HepG2 (cell line): Measurements from ENCODE around the gene CHCHD6. TPM values are rescaled to one million over a fixed set of nuclear protein-coding genes. Genes with fewer than 3 reads are reported as not detected.
A peak's percentile ranks its signal among the peaks of the same experiment; 100 is the strongest.

Experiments
- FOXA1 ChIP-seq, 2 experiments: fragments of 450-650 bp in 1 of 2; sonication (generic) in 1 of 2; formaldehyde crosslinking in 1 of 2; IDR thresholded peaks; 2 replicates each; pipeline versions ENCODE4 v1.4.0 to v1.6.1; 2016 to 2020; ENCODE audit warnings: missing genetic modification reagents in 1 of 2
- ISL2 ChIP-seq: sonication (generic); formaldehyde crosslinking; IDR thresholded peaks from 2 replicates; pipeline ENCODE4 v1.5.0; 2020; ENCODE audit warnings: missing genetic modification reagents
- NR2F1 ChIP-seq, 2 experiments: fragments of 450-650 bp in 1 of 2; formaldehyde crosslinking in 1 of 2; IDR thresholded peaks; 2 replicates each; pipeline versions ENCODE4 v1.5.0 to v1.6.1; 2016 to 2020; ENCODE audit warnings: mild to moderate bottlenecking in 1 of 2, missing compliant biosample characterization in 1 of 2, missing genetic modification reagents in 1 of 2, moderate library complexity in 1 of 2
- TBP ChIP-seq: sonication (generic); formaldehyde crosslinking; IDR thresholded peaks from 2 replicates; pipeline ENCODE4 v1.5.0; 2020; ENCODE audit warnings: missing genetic modification reagents
- TEAD3 ChIP-seq: optimal IDR thresholded peaks from 2 replicates; pipeline ENCODE3; 2016; ENCODE audit warnings: borderline replicate concordance
- ZNF589 ChIP-seq: sonication (generic); formaldehyde crosslinking; conservative IDR thresholded peaks from 2 replicates; pipeline ENCODE4 v1.8.0; 2022; ENCODE audit warnings: mild to moderate bottlenecking, moderate library complexity, missing genetic modification reagents
- ZNF644 ChIP-seq: IDR thresholded peaks from 2 replicates; pipeline ENCODE4 v1.6.1; 2016; ENCODE audit warnings: low read depth
- polyA plus RNA-seq, 8 experiments: library from polyadenylated mRNA; depleted of rRNA in 3 of 8; stranded (reverse) in 7 of 8; unstranded in 1 of 8; fragments of >200 nt; fragmentation: Illumina TruSeq in 4 of 8; extraction: Trizol in 4 of 8; gene quantifications; 2 replicates each; pipeline versions ENCODE4 v1.2.1 to v1.2.3, GENCODE V29; 2011 to 2016; ENCODE audit warnings: low read depth in 4 of 8, missing spikeins in 1 of 8, mixed read lengths in 1 of 8; ENCODE audit not compliant: insufficient read depth in 1 of 8
- total RNA-seq, 5 experiments: library from RNA; depleted of rRNA; stranded (reverse); fragments of >200 nt; fragmentation: Illumina TruSeq; extraction: Trizol; gene quantifications; 2 replicates each; pipeline ENCODE4 v1.2.3, GENCODE V29; 2016; ENCODE audit warnings: low read depth in 1 of 5
- TF ChIP-seq, protein P1 (sequence below): IDR thresholded peaks from 2 replicates; pipeline ENCODE4 v1.6.1; 2016; ENCODE audit warnings: low read depth, control low read depth
- TF ChIP-seq, protein P2 (sequence below): sonication (generic); formaldehyde crosslinking; IDR thresholded peaks from 2 replicates; pipeline ENCODE4 v1.4.0; 2020; ENCODE audit warnings: missing genetic modification reagents
- TF ChIP-seq, protein P3 (sequence below): sonication (generic); formaldehyde crosslinking; IDR thresholded peaks from 2 replicates; pipeline ENCODE4 v1.5.0; 2020; ENCODE audit warnings: mild to moderate bottlenecking, missing genetic modification reagents, moderate library complexity

Gene CHCHD6
- total and polyA plus RNA-seq, 2 of the 13 experiments (the other 11 are each of a cell fraction or from before 2014, with no cell fraction given), result 20.3 to 20.8 TPM

DNA sequence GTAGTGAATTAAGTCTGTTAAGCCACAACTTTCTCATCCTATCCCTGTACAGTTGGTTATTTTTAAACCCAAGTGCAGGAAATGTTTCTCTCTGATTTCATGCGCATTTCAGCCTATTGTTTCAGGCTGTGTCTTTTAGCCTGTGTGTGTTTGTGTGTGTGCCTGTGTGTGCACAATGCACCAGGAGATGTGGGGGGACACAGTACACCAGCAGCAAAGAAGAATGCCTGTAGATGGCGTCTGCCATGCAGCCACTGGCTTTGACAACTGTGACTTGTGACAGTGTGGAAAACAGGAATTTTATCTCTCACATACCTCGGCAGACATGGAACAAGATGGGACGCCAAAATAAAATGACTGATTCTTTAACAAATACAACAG lies 235.3 kb downstream of the CHCHD6 start (continued):
- no peak for TF ChIP-seq ISL2 (CRISPR knock-in tag)
- TF ChIP-seq ZNF644 (CRISPR knock-in tag), result no peak
- no peak for TF ChIP-seq ZNF589 (CRISPR knock-in tag)
- TF ChIP-seq, protein P1, sequence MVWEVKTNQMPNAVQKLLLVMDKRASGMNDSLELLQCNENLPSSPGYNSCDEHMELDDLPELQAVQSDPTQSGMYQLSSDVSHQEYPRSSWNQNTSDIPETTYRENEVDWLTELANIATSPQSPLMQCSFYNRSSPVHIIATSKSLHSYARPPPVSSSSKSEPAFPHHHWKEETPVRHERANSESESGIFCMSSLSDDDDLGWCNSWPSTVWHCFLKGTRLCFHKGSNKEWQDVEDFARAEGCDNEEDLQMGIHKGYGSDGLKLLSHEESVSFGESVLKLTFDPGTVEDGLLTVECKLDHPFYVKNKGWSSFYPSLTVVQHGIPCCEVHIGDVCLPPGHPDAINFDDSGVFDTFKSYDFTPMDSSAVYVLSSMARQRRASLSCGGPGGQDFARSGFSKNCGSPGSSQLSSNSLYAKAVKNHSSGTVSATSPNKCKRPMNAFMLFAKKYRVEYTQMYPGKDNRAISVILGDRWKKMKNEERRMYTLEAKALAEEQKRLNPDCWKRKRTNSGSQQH (CRISPR knock-in tag), result no peak
- no peak for TF ChIP-seq TEAD3 (CRISPR knock-in tag)
- TF ChIP-seq TBP (CRISPR knock-in tag), result no peak
- no peak for TF ChIP-seq FOXA1 (IDR thresholded peaks at IDR 0.05)
- no peak for TF ChIP-seq FOXA1 (CRISPR knock-in tag; IDR thresholded peaks at IDR 0.05)
- TF ChIP-seq, protein P2, sequence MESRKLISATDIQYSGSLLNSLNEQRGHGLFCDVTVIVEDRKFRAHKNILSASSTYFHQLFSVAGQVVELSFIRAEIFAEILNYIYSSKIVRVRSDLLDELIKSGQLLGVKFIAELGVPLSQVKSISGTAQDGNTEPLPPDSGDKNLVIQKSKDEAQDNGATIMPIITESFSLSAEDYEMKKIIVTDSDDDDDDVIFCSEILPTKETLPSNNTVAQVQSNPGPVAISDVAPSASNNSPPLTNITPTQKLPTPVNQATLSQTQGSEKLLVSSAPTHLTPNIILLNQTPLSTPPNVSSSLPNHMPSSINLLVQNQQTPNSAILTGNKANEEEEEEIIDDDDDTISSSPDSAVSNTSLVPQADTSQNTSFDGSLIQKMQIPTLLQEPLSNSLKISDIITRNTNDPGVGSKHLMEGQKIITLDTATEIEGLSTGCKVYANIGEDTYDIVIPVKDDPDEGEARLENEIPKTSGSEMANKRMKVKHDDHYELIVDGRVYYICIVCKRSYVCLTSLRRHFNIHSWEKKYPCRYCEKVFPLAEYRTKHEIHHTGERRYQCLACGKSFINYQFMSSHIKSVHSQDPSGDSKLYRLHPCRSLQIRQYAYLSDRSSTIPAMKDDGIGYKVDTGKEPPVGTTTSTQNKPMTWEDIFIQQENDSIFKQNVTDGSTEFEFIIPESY (CRISPR knock-in tag), result no peak
- no peak for TF ChIP-seq NR2F1 (CRISPR knock-in tag; IDR thresholded peaks at IDR 0.05)
- TF ChIP-seq, protein P3, sequence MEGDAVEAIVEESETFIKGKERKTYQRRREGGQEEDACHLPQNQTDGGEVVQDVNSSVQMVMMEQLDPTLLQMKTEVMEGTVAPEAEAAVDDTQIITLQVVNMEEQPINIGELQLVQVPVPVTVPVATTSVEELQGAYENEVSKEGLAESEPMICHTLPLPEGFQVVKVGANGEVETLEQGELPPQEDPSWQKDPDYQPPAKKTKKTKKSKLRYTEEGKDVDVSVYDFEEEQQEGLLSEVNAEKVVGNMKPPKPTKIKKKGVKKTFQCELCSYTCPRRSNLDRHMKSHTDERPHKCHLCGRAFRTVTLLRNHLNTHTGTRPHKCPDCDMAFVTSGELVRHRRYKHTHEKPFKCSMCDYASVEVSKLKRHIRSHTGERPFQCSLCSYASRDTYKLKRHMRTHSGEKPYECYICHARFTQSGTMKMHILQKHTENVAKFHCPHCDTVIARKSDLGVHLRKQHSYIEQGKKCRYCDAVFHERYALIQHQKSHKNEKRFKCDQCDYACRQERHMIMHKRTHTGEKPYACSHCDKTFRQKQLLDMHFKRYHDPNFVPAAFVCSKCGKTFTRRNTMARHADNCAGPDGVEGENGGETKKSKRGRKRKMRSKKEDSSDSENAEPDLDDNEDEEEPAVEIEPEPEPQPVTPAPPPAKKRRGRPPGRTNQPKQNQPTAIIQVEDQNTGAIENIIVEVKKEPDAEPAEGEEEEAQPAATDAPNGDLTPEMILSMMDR (CRISPR knock-in tag), result peak; percentile 54
